Right ventricle myocardium inferior (tissue), 1 donor: ENCODE results near the gene EIF3I. TPM values are rescaled to one million over a fixed set of nuclear protein-coding genes. Genes with fewer than 3 reads are reported as not detected.
"Not testable (repeated sequence)": the region's sequence is repeated elsewhere in the genome, so short reads cannot be mapped to it uniquely, and the experiment has no call there.

Experiments used
- ATAC-seq: fragments of 200-7000 bp; cut with Tn5 transposase; one replicate; pipeline ENCODE4 v1.9.1; 2020; ENCODE audit warnings: mild to moderate bottlenecking, moderate library complexity
- DNase-seq: peaks from one replicate; pipeline ENCODE4 v3.0.0; 2021; ENCODE audit errors: missing footprints
- intact Hi-C: fragments of 100-400 bp; cut with DNase I; formaldehyde crosslinking; loops from one replicate; pipeline ENCODE4 v1.11.0; 2022
- total RNA-seq: library from RNA; stranded (reverse); fragmentation: NEBNext Ultra II Directional; extraction: Animal tissue kit (Norgen Biotek cat#: 25700); gene quantifications from one replicate; pipeline ENCODE4 v1.2.1, GENCODE V29; 2021
- donor health status: DM: no; HTN: yes; CAD: no; lungs with severe emphysema.

Gene EIF3I
- total RNA-seq, 1 donor from 2014 or later, result 108 TPM

- DNase-seq, result no peak
- intact Hi-C loops, result loop anchor here (5.0 kb wide), 2 partner anchors 42 to 62 kb away; partner anchors contain the start of gene HDAC1
Measured at GRCh38 chr1:32249831-32250525, 27.8 kb downstream of the EIF3I start.

GRCh38 chr1:32250893-32251716, 28.9 kb downstream of the EIF3I start, which contains the start of gene LCK:
TSS of gene LCK (plus strand) at chr1:32251265. CDS start at chr1:32274330, 23,065 bp downstream.
- intact Hi-C loops, result loop anchor here (5.0 kb wide), 1 partner anchor 61 kb away; no protein-coding TSS in a partner anchor
- no peak for DNase-seq
- no peak for ATAC-seq

More at GRCh38 chr1:32249831-32250525, 27.8 kb downstream of the EIF3I start:
- no peak for ATAC-seq

GRCh38 chr1:32255072-32256071, 33.2 kb downstream of the EIF3I start:
- ATAC-seq (no peak), DNase-seq (no peak)
- intact Hi-C loops, result no loop called here

- DNase-seq, result no peak
- no peak for ATAC-seq
- intact Hi-C loops, result no loop called here
Measured at GRCh38 chr1:32256473-32257226, 34.4 kb downstream of the EIF3I start.

- intact Hi-C loops, result no loop called here
- ATAC-seq, result no peak
- no peak for DNase-seq
Measured at GRCh38 chr1:32257227-32257508, 35.0 kb downstream of the EIF3I start.

GRCh38 chr1:32263236-32263593, 41.0 kb downstream of the EIF3I start:
- ATAC-seq, intact Hi-C loops, DNase-seq: not testable (repeated sequence)

GRCh38 chr1:32263744-32264143, 41.5 kb downstream of the EIF3I start:
- intact Hi-C loops, result no loop called here
- no peak for ATAC-seq
- DNase-seq, result no peak

- intact Hi-C loops, result no loop called here
- DNase-seq (no peak), ATAC-seq (no peak)
Measured at GRCh38 chr1:32265846-32266245, 43.6 kb downstream of the EIF3I start.

GRCh38 chr1:32266921-32267591, 44.8 kb downstream of the EIF3I start:
- ATAC-seq, result no peak
- no peak for DNase-seq
- intact Hi-C loops, result no loop called here

- no peak for DNase-seq
- no peak for ATAC-seq
- intact Hi-C loops, result no loop called here
Measured at GRCh38 chr1:32269744-32270143, 47.5 kb downstream of the EIF3I start.

GRCh38 chr1:32272557-32273390, 50.6 kb downstream of the EIF3I start:
- ATAC-seq, result no peak
- intact Hi-C loops, result no loop called here

GRCh38 chr1:32273391-32274208, 51.4 kb downstream of the EIF3I start:
- intact Hi-C loops, result no loop called here
- ATAC-seq (no peak), DNase-seq (no peak)

More at GRCh38 chr1:32272557-32273390, 50.6 kb downstream of the EIF3I start:
- no peak for DNase-seq

- intact Hi-C loops, result no loop called here
- DNase-seq (no peak), ATAC-seq (no peak)
Measured at GRCh38 chr1:32274646-32275340, 52.6 kb downstream of the EIF3I start.

GRCh38 chr1:32275424-32275823, 53.2 kb downstream of the EIF3I start:
- DNase-seq (no peak), ATAC-seq (no peak)
- intact Hi-C loops, result no loop called here

GRCh38 chr1:32276032-32276782, 54.0 kb downstream of the EIF3I start:
- DNase-seq (no peak), ATAC-seq (no peak)
- intact Hi-C loops, result no loop called here
